ENCODE data around the gene TACC2.

TACC2 gene

DNA sequence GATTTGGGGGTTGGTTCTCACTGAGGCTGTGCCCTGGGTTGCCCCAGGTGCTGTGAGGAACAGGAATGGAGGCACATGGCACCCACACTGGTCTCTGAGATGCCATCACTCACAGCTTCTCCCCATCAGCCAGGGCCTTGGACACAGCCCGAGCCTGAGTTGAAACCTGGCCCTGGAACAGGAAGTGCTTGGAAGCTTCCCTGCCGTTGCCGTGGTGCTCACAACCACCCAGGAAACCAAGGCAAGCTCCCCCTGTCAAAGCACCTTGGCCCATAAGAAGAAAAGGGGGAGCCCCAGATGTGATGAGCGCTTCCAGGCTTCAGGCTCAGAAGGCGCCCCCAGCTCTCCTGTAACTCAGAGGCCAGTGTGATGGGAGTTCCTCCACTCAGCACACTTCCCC, 282.1 kb downstream of the TACC2 start, which contains the start of gene BTBD16:
Gene BTBD16, plus strand, starts transcription at position 221 of the 400 bp plus-strand sequence. CDS start 3,786 bp downstream, outside the sequence.
- no peaks in the 10 kb centered on the region for H3K79me2 ChIP-seq (ENCODE audit: insufficient read depth, low read length)
- no peak within 1 kb of the TSS for H2AFZ ChIP-seq (ENCODE audit: low read length)
- H3K4me3 ChIP-seq (ENCODE audit: low read depth, low read length, poor library complexity, severe bottlenecking), result no peak within 1 kb of the TSS
- no peak within 1 kb of the TSS for H3K4me2 ChIP-seq (ENCODE audit: low read length)
- H3K27ac ChIP-seq (ENCODE audit: low read depth, low read length, poor library complexity, severe bottlenecking), result no peak within 1 kb of the TSS
- H3K9me2 ChIP-seq (ENCODE audit: low read depth, low read length), result no peaks in the 10 kb centered on the region
- no peaks in the 10 kb centered on the region for H3K4me1 ChIP-seq (ENCODE audit: insufficient read depth, low read length, severe bottlenecking)
- H3K9me3 ChIP-seq (ENCODE audit: low read length), result no peaks in the 10 kb centered on the region
- H3K36me3 ChIP-seq (ENCODE audit: insufficient read depth, low read length), result no peaks in the 10 kb centered on the region
- no peaks in the 10 kb centered on the region for H3F3A ChIP-seq (ENCODE audit: insufficient read depth, low read length)
- H3K9ac ChIP-seq (ENCODE audit: low read length), result no peak within 1 kb of the TSS
- H4K20me1 ChIP-seq (ENCODE audit: insufficient read depth, low read length), result no peaks in the 10 kb centered on the region
- H3K27me3 ChIP-seq (ENCODE audit: insufficient read depth, low read length), result no peaks in the 10 kb centered on the region
- no peak for TF ChIP-seq EZH2 (IDR thresholded peaks at IDR 0.05; ENCODE audit: borderline replicate concordance, low read length)
- TF ChIP-seq CTCF (IDR thresholded peaks at IDR 0.05; ENCODE audit: low read length), result no peak

DNA sequence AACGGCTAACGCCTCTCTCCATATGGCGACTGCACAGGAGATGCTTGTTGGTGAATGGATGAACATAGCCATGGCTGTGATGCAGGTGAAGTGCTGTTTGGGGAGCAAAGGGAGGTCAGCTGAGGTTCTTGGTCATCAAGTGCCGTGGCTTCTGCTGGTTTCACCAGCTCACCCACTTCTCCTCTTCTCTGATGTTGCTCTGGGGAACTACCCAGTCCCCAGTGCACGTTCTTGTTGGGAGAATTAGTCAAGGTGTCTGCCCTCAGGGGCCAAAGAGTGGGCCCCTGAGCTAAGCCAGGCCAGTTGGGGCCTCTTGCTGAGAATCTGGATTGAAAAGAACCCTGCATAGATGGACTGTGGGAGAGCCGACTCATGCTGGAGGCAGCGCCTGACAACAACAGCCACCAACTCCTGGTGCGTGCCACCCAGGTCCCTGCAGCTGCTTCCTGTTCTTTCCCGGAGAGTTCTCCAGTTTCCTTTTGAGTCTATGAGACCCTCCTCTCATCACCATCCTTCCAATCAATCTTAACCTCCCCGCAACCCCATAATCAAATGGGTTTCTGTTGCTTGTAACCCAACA, 285.1 kb downstream of the TACC2 start:
- H3K79me2 ChIP-seq (ENCODE audit: insufficient read depth, low read length), result no peaks in the 10 kb centered on the region
- no peaks in the 10 kb centered on the region for H3K36me3 ChIP-seq (ENCODE audit: insufficient read depth, low read length)
- no peaks in the 10 kb centered on the region for H3K4me1 ChIP-seq (ENCODE audit: insufficient read depth, low read length, severe bottlenecking)
- H2AFZ ChIP-seq (ENCODE audit: low read length), result no peak overlapping the region
- H3K9me3 ChIP-seq (ENCODE audit: low read length), result no peaks in the 10 kb centered on the region
- no peaks in the 10 kb centered on the region for H3F3A ChIP-seq (ENCODE audit: insufficient read depth, low read length)
- H3K27me3 ChIP-seq (ENCODE audit: insufficient read depth, low read length), result no peaks in the 10 kb centered on the region
- TF ChIP-seq EZH2 (IDR thresholded peaks at IDR 0.05; ENCODE audit: borderline replicate concordance, low read length) (no peak), CTCF (IDR thresholded peaks at IDR 0.05; ENCODE audit: low read length) (no peak)
- no peaks in the 10 kb centered on the region for H3K9me2 ChIP-seq (ENCODE audit: low read depth, low read length)
- H3K4me2 ChIP-seq (ENCODE audit: low read length), result no peak overlapping the region
- no peak overlapping the region for H3K4me3 ChIP-seq (ENCODE audit: low read depth, low read length, poor library complexity, severe bottlenecking)
- no peaks in the 10 kb centered on the region for H4K20me1 ChIP-seq (ENCODE audit: insufficient read depth, low read length)
- H3K27ac ChIP-seq (ENCODE audit: low read depth, low read length, poor library complexity, severe bottlenecking), result no peak overlapping the region
- no peak overlapping the region for H3K9ac ChIP-seq (ENCODE audit: low read length)

DNA sequence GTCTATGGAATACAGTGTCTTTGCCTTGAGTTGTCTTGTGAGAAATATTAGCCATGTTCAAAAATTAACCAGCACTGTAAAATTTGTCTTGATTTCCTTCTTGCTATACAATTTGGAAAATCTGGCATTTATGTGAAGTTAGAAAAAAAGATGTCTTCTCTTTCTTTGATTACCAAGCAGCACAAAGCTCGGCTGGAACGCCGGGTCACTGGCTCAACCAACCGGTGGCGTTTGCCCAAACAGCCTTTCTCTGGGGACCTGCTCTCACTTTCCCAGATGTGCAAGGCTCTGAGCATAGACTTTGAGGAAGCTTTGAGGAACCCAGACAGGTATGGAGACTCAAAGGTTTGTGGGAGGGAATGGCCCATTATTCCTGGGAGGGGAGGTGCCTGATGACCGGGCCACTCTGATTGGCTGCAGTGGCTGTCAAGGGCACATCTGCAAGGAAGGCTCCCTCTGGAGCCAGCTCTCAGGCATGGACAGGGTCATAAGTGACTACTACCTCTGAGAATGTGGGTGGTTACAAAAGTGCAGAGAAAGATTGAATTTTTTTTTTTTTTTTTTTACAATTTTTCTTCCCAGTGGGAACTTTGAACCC, 287.7 kb downstream of the TACC2 start:
- no peaks in the 10 kb centered on the region for H3K36me3 ChIP-seq (ENCODE audit: insufficient read depth, low read length)
- H3K4me2 ChIP-seq (ENCODE audit: low read length), result no peak overlapping the region
- TF ChIP-seq CTCF (IDR thresholded peaks at IDR 0.05; ENCODE audit: low read length) (no peak), EZH2 (IDR thresholded peaks at IDR 0.05; ENCODE audit: borderline replicate concordance, low read length) (no peak)
- H3K9me3 ChIP-seq (ENCODE audit: low read length), result no peaks in the 10 kb centered on the region
- no peaks in the 10 kb centered on the region for H3F3A ChIP-seq (ENCODE audit: insufficient read depth, low read length)
- no peak overlapping the region for H2AFZ ChIP-seq (ENCODE audit: low read length)
- no peak overlapping the region for H3K9ac ChIP-seq (ENCODE audit: low read length)
- no peak overlapping the region for H3K27ac ChIP-seq (ENCODE audit: low read depth, low read length, poor library complexity, severe bottlenecking)
- no peaks in the 10 kb centered on the region for H4K20me1 ChIP-seq (ENCODE audit: insufficient read depth, low read length)
- no peaks in the 10 kb centered on the region for H3K9me2 ChIP-seq (ENCODE audit: low read depth, low read length)
- H3K4me1 ChIP-seq (ENCODE audit: insufficient read depth, low read length, severe bottlenecking), result no peaks in the 10 kb centered on the region
- H3K27me3 ChIP-seq (ENCODE audit: insufficient read depth, low read length), result no peaks in the 10 kb centered on the region
- no peaks in the 10 kb centered on the region for H3K79me2 ChIP-seq (ENCODE audit: insufficient read depth, low read length)
- no peak overlapping the region for H3K4me3 ChIP-seq (ENCODE audit: low read depth, low read length, poor library complexity, severe bottlenecking)
